Measurements from ENCODE around the gene HJURP. TPM values are rescaled to one million over a fixed set of nuclear protein-coding genes. Genes with fewer than 3 reads are reported as not detected.

HJURP gene
- total RNA-seq, 1 donor from 2014 or later = 1.5 TPM

GRCh38 chr2:233811087-233811486, 43.2 kb downstream of the HJURP start:
- TF ChIP-seq CTCF (IDR thresholded peaks at IDR 0.05) = no peak
- Histone ChIP-seq H3K9me3 (no peaks in the 10 kb centered on the region), H3K4me3 (no peak overlapping the region), H3K4me1 (no peaks in the 10 kb centered on the region), H3K27me3 (ENCODE audit: low read depth) (no peaks in the 10 kb centered on the region), H3K27ac (no peak overlapping the region), H3K36me3 (no peaks in the 10 kb centered on the region)
- no peak for ATAC-seq
- intact Hi-C loops (cut with DNase I) = no loop called here
- DNase-seq = no peak

- no peak for DNase-seq
- no peaks in the 10 kb centered on the region for H3K4me1 ChIP-seq
- H3K9me3 ChIP-seq = no peaks in the 10 kb centered on the region
- no peaks in the 10 kb centered on the region for H3K36me3 ChIP-seq
- no peaks in the 10 kb centered on the region for H3K27me3 ChIP-seq (ENCODE audit: low read depth)
- intact Hi-C loops (cut with DNase I) = no loop called here
- TF ChIP-seq CTCF (IDR thresholded peaks at IDR 0.05) = no peak
- no peak for ATAC-seq
- H3K27ac ChIP-seq = no peak overlapping the region
- H3K4me3 ChIP-seq = no peak overlapping the region
Observed at GRCh38 chr2:233810385-233810784, 44.0 kb downstream of the HJURP start.

DNA sequence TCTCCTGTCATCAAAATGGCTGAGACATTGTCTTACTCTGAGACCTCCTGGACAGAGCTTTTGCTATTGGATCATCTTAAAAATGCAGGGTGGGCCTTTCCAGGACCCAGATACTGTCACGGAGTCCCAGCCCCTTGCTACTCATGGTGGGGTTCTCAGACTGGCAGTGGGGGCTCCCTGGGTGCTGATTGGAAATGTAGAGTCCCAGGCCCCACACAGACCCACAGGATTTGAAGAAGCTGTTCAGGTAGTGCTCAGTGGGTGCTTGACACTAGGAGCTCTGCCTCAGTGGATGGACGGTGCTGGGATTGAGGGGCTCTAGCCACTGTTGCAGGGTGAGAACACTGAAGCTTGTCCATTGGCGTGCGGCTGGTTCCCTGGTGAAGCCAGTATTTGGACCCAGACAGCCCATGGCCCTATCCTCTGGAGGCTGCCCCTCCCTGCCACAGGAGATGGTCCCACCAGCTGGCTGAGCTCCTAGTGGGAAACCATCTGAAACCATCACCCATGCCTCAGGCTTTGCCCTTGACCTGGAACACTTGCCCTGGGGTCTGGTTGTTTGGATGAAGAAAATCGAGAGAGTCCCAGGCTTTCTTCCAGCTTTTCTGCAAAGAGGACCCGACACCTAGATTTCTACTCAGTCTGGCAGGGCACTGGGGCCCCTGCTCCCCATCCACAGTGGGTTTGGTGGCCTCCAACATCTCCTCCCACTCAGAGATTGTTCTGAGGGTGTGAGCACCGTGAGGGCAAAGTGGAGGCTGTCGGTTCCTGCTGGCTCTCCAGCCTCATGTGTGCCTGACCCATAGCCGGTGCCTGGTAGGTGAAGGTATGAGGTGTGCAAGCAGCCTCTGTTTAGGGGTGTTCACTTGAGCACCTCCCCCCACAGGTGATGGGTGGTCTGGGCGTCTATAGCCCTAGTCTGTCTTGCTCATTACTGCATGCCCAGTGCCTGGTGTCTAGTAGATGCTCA, 46.1 kb downstream of the HJURP start:
- no peaks in the 10 kb centered on the region for H3K4me1 ChIP-seq
- H3K27me3 ChIP-seq (ENCODE audit: low read depth) = no peaks in the 10 kb centered on the region
- no peak overlapping the region for H3K27ac ChIP-seq
- no peak overlapping the region for H3K4me3 ChIP-seq
- ATAC-seq (no peak), DNase-seq (peak; percentile 12)
- no peak for TF ChIP-seq CTCF (IDR thresholded peaks at IDR 0.05)
- intact Hi-C loops (cut with DNase I) = no loop called here
- no peaks in the 10 kb centered on the region for H3K9me3 ChIP-seq
- no peaks in the 10 kb centered on the region for H3K36me3 ChIP-seq

DNA sequence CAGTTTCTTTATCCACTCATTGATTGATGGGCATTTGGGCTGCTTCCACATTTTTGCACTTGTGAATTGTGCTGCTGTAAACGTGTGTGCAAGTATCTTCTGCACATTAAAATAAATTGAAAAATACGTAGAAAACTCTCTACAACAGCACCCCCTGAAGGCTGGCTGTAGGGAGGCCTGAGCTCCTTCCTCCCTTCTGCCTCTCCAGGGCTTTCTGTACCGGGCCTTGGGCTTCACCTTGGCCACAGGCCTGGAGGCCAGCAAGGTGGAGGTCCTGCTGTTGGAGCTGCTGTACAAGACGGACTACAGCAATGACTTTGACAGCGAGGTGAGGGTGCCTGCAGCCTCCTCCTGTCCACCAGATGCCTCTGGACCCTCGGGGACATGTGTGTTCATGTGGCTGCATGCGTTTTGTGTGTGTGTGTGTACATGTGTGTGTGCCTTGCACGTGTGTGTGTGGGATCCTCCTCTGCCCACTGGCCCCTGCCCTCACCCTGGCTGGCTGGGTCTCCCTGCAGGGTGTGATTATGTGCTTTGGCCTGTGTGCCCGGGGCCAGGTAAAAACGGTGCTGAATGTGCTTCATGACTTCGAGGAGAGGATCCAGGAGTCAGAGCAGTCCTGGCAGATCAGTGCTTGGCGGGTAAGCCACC, 47.0 kb downstream of the HJURP start:
- no peak overlapping the region for H3K27ac ChIP-seq
- peak; percentile 21 for DNase-seq
- no peaks in the 10 kb centered on the region for H3K4me1 ChIP-seq
- no peaks in the 10 kb centered on the region for H3K36me3 ChIP-seq
- no peaks in the 10 kb centered on the region for H3K9me3 ChIP-seq
- no peaks in the 10 kb centered on the region for H3K27me3 ChIP-seq (ENCODE audit: low read depth)
- intact Hi-C loops (cut with DNase I) = no loop called here
- TF ChIP-seq CTCF (IDR thresholded peaks at IDR 0.05) = no peak
- ATAC-seq = no peak
- no peak overlapping the region for H3K4me3 ChIP-seq

- intact Hi-C loops (cut with DNase I) = no loop called here
- no peak for ATAC-seq
- Histone ChIP-seq H3K36me3 (no peaks in the 10 kb centered on the region), H3K27me3 (ENCODE audit: low read depth) (no peaks in the 10 kb centered on the region), H3K27ac (no peak overlapping the region), H3K4me1 (no peaks in the 10 kb centered on the region), H3K9me3 (no peaks in the 10 kb centered on the region), H3K4me3 (no peak overlapping the region)
- DNase-seq = peak; percentile 21
- TF ChIP-seq CTCF (IDR thresholded peaks at IDR 0.05) = no peak
Observed at GRCh38 chr2:233803994-233804393, 50.3 kb downstream of the HJURP start.
